UCSD-AML1 (cell line): ENCODE data around the gene PHF12.
"Not testable (repeated sequence)": the region's sequence is repeated elsewhere in the genome, so short reads cannot be mapped to it uniquely, and the experiment has no call there.

Source experiments
- DNase-seq: peaks from one replicate; lab custom pipeline; 2025; ENCODE audit not compliant: unreplicated experiment; lab: John Stamatoyannopoulos, UW

PHF12 gene

DNA sequence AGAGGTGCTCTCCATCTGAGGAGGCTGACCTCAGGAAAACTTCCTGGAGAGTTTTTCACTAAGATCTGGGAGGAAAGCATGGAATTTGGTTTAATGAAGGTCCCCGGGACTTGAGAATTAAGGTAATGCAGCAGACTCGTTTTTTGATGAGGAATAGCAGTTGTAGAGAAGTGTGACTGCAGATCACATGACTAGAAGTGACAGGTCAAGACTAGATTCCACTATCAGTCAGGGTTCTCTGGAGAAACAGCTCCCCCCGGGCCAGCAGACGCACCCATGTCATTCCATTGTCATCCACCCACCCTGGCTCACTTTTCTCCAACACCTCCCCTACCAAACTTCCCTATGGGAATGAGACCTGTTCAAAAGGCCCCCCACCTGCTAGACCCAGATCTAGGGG lies 46.5 kb downstream of the PHF12 start:
- DNase-seq = no peak

DNA sequence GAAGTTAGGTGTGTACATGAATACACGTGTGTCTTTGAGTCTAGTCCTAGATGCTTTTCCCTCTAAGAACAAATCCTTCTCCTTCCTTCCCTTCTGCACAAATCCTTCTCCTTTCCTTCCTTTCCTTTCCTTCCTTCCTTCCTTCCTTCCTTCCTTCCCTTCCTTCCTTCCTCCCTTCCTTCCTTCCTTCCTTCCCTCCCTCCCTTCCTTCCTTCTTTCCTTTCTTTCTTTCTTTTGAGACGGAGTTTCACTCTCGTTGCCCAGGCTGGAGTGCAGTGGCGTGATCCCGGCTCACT lies 47.8 kb downstream of the PHF12 start:
- not testable (repeated sequence) for DNase-seq

DNA sequence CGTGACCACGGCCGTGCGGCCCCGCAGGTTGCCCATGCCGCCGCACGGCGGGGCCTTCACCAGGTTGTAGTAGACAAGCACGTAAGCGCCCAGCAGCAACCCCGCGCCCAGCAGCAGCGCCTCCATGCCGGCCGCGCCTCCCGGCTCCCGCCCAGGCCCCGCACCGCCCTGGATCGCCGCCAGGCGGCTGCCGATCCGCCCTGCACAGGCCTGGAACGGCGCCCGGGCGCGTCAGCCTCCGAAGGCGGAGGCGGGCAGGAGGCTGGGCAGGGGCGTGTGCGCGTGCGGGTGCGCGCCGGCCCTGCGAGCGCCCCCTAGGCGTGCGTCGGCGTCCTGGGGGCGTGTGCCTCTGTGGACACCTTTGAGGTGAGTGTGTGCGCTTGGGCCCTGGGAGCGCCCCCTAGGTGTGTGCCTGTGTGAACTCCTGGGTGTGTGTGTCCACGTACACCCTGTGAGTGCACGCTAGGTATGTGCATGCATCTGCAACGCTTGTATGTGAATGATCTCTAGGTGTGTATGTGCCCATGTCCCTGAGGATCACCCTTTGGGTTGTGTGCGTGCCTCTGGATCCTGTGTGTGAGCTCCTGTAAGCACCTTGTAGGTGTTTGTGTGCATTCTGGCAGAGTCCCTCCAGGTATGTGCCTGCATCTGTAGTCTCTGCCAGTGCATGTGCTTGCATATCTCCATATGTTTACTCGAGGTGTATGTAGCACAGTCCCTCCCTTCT lies 48.3 kb downstream of the PHF12 start, which contains the start of gene DHRS13:
Gene DHRS13, minus strand, starts transcription at position 261 of the 727 bp plus-strand sequence. Its CDS starts 135 bp downstream, at position 126.
- DNase-seq = peak; percentile 96

DNA sequence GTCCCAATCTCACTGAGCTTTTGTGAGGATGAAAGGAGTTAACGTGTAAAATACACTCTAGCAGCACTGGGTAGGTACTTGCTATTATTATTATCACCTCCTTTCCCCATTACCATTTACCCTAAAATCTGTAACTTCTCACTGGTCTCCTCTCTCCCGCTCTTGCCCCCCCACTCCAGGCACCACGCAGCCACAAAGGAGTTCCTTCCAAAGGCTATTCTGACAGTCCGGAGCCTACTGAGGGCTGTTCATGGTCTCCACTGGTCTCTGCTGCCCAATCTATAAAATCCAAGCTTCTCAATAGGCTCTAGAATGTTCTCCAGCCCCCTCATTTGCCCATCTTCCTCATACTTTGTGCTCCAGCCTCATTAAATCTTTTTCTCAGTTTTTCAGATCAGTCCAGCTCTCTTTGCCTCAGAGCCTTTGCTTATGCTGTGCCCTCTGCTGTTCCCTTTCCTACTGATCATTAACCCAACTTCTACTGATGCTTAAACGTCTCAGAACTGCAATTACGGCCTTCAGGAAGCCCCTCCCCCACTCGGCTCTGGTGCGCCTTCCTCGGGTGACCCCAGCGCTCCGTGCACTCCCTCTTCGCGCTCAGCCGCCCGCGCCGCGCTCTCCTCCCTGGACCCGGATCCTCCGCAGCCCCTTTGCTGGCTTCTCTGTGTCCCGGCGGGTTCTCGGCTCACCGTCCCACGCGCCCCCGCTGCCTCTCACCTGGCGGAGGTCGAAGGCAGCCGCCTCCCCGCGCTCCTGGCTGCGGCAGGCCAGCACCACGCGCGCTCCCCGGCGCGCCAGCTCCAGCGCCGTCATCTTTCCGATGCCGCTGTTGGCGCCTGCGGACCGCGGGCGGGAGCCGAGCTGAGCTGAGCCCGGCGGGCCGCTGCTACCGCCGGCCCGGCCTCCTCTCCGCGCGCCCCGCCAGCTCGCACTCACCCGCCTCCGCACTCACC lies 49.2 kb downstream of the PHF12 start:
- DNase-seq = peak; percentile 81

DNA sequence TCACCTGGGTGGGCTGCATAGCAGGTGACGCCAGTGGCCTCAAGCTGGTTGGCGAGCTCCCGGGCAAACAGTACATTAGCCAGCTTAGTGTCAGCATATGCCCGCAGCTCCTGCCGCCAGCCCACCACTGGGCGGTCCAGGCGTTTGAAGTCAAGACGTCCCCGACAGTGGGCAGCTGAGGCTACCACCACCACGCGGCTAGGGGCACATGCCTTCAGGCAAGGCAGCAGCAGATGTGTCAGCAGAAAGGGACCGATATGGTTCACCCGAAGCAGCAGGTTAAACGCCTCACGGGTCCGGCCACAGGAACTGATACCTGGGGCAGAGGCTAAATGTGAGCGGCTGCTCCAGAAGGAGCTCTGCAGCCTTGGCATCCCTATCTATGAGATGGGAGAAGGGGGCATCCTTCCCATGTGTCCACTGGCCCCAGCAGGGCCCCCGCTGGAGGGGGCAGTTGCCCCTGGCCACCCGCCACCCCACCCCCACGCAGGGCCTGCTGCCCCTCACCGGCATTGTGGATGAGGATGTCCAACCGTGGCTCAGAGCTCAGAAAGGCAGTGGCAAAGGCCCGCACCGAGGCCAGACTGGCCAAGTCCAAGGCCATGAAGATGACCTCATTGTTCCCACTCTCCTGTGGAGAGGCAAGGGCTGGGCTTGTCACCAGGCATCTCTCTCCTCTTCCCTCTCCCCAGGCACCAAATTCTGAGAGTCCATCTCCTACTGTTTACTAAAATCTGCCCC lies 50.2 kb downstream of the PHF12 start:
- no peak for DNase-seq

DNA sequence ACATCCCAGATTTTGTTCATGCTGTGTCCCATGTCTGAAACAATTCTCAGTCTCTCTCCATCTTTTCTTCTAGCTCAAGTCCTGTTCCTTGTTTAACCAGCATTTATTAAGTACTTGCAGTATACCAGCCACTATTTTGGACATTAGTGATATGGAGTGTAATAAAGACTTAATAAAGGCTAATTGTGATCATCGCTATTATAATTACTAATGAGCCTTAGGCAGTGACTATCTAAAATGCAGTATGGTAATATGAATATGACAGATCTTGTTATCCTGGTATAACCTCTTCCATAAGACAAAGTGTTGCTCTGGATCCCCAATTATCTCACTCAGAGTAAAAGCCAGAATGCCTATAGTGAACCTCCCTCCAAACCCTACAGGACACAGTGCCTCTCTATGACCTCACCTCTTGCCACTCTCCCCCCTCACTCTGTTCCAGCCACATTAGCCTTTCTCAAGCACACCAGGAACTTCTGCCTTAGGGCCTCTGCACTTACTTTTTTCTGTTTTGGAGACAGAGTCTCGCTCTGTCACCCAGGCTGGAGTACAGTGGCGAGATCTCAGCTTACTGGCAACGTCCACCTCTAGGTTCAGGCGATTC lies 52.0 kb downstream of the PHF12 start:
- no peak for DNase-seq

DNA sequence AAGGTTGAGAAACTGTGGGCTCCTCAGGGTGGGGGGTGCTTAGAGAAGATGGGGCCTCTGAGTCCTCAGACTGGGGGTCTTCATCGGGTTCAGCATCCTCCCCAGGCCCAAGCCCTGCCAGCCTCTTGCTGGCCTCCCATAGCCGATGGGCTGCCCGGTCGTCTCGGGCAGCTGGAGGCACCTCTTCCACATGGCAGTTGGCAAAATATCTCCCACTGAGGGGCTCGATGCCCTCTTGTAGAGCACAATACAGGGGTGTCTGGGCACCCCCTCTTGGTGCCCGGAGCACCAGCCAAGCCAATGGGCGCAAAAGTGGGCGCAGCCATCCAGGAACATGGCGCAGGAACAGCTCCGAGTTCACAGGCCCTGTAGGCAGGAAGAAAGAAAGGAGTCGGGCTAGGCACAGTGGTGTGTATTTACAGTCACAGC lies 52.8 kb downstream of the PHF12 start:
- no peak for DNase-seq

DNA sequence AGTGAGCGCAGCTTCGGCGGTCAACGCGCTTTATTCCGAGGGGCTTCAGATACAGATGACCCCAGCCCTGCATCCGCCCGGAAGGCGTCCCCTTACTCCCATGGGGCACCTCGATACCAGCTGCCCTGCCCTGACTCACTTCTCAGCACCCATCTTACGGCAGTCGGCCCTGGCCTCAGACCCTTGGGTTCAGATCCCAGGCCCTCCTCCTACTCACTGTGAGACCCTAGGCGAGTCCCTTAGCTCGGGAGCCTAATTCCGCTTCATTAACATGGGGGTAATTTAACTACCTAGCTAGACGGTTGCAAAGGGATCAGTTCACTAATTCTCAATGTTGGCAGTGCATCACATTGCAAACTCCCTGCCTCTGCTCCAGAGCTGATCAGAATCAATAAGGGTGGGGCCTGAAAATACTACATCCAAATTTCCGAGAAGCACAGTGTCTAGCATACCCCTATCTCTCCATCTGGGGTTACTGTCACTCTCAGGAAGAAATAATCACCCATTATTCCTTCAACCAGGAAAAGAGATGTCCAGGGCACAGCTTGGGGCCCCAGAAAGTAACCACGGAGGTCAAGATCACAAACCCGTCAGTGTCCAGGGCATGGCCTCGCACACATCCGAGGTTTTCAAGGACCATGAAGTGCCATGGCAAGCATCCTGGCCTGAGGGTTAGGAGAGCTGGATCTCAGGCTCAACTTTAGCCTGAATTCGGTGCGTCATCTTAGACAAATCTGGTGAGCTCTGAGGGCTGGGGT lies 53.4 kb downstream of the PHF12 start:
- no peak for DNase-seq

DNA sequence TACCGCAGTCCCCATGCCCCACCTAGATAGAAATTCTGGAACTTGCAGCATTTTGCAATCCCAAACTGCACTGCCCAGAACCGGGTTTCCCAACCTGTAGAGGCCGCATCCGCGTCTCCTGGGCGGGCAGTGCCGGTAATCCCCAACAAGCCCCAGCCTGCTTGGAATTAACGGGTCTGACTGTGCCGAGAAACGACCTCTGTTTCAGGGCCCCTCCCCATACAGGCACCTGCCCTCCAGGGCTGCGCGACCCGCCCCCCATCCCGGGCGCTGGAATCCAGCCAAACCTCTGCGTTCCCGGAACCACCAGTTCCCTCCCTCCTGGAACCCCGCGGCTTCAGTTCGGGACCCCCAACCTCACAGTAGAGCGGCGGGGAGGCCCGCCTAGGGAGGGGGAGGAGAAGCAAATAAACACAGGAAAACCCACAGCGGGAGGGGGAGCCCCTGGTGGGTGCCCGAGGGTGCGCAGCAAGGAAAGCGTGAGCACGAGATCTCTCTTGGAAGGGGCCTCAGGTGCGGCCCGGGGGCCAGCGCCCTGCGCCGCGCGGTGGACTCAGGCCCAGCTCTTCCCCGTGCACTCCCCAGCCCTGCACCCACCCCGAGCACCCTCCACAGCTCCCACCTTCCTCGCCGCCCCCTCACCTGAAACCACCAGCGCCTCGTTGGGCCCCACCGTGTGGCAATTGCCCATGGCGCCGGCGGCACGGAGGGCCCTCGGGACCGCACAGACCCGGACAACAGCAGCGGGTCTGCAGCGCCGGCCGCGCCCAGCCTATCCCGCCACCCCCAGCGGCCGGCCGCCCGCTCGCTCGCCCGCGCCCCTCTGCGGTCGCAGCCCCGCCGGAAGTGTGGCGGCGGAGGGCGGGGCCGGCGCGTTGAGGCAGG lies 54.2 kb downstream of the PHF12 start, which contains the start of gene FLOT2:
Gene FLOT2, minus strand, starts transcription at position 850 of the 885 bp plus-strand sequence. Its CDS starts 159 bp downstream, at position 691.
- peak; percentile 69 for DNase-seq

DNA sequence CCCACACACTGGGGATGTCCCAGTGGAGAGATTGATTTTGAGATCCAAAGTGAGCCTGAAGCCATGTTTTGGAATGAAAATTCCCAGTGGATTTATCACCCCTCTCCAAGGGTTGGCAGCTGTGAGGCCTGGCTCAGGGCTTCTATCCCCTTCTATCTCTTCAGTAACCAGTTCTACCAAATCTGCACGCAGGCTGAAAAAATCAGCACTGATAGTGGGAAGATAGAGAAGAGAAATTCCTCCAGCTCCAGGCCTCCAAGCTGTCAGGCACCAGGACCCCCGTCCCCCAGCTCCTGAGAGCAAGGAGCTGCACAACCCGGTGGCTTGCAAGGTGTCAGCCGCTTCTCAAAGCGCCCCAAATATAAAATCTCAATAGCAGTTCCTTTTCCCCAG lies 54.8 kb downstream of the PHF12 start:
- DNase-seq = no peak

DNA sequence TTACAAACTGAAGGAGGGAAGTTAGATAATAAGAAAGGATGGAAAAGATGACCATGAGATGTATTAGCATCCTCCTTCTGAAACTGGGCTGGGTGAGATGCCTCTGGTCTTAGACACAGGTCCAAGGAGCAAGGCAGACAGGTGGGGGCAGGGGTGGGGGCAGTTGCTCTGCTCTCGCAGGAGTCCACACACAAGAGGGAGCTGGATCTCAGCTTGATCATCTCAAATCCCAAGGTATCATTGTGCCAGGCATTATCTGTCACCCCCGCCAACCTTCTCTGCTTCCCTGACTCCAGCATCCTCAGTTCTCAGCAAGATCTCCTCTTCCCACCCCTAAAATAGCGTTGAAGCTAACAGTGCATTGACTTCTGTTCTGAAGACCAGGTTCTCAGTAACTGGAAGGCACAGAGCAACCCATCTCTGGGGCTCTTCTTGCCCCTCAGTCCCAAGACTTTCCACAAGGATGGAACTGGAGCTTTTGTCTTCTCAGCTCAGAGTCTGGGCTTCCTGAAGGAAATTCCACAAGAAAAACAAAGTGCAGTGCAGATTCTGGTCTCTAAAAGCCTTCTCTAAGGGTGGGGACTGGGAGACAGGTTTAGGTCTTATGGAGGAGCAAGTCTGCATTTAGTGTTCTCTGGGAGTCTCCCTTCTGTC lies 55.4 kb downstream of the PHF12 start:
- DNase-seq = no peak

DNA sequence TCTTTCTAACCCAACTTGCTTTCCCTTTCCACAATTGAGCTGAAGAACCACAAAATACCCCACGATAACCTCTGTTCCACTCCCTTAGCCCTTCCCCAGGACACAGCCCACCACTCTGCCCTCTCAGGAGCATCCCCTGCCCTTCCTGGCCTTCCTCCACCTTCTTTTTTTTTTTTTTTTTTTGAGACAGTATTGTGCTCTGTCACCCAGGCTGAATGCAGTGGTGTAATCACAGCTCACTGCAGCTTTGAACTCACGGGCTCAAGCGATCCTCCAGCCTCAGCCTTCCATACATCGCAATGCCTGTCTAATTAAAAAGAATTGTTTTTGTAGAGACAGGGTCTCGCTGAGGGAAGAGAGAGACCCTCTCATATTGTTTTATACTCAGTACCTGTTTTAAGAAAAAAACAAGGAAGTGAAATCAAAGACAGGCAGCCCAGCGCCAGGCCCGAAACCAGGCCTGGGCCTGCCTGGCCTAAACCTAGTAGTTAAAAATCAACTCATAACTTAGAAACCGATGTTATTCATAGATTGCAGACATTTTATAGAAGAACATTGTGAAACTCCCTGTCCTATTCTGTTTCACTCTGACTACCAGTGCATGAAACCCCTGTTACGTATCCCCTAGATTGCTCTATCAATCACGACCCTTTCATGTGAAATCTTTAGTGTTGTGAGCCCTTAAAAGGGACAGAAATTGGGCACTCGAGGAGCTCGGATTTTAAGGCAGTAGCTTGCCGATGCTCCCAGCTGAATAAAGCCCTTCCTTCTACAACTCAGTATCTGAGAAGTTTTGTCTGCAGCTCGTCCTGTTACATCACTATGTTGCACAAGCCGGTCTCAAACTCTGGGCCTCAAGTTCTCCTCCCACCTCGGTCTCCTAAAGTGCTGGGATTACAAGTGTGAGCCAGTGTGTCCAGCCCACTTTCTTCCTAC lies 57.8 kb downstream of the PHF12 start:
- DNase-seq = not testable (repeated sequence)

DNA sequence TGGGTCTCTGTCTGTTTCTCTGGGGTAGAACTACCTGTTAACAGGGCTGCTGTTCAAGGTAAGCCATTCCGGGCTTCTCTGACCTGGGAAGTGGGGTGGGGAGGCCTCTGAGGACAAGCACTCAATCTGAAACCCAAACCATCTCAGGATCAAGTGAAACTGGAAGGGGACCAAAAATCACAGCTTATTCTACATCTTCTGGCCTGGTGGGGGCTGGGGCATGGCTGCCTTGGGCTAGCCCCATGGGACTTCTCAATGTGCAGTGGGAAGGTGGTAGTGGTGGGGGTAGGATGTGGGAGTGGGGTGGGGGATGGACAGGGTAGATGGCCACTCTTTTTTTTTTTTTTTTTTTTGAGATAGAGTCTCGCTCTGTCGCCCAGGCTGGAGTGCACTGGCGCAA lies 59.3 kb downstream of the PHF12 start:
- DNase-seq = no peak

DNA sequence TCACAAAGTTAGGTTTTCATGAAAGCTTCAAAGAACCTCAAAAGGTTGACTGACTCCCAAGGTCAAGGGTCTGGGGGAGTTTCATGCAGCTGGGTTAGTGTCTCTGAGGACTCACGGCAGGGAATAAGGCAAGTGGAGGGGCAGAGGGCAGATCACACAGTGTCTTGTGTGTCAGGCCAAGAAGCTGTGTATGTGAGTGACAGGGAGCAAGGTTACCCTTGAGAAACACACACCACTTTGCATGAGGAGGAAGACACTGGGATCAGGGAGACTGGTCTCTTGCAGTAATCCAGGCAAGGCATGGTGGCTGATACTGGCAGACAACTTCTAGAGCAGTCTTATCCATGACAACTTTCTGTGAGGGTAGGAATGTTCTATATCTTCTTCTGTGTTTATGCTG lies 60.1 kb downstream of the PHF12 start:
- no peak for DNase-seq

DNA sequence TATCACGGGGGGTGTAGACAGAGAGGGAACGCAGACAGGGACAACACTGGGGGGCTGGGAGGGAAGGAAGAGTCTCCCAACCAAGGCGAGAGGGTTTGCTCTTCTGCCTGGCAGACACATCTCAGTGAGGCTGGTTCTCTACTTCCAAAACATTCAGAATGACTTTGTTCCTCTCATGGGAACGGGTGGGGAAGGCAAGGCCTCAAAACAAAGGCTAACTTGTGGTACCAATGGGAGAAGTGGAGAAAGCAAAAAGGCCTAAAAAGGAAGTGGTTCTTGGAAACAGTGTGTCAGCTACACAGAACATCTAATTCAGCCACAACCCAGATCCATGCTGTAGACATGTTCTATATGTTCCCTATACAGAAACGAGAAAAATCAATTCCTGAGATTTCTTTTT lies 61.3 kb downstream of the PHF12 start:
- no peak for DNase-seq

DNA sequence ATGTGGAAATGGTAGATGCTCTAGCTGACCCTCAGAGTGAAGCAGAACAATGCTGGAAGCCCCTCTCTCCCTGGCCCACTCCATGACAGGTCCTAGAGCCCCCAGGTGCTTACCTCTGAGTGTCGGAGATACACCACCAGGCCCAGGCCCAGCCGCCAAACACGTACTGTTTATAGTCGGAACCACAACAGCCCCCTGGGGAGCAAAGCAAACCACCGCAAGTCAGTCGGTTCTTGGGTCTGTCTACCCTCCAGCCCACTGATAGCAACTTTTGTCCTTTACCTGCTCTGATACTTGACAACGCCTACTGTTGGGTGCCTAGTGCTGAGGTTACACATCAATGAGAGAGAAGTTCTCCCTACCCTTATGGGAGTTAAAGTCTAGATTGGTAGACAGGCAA lies 62.5 kb downstream of the PHF12 start:
- DNase-seq = no peak

DNA sequence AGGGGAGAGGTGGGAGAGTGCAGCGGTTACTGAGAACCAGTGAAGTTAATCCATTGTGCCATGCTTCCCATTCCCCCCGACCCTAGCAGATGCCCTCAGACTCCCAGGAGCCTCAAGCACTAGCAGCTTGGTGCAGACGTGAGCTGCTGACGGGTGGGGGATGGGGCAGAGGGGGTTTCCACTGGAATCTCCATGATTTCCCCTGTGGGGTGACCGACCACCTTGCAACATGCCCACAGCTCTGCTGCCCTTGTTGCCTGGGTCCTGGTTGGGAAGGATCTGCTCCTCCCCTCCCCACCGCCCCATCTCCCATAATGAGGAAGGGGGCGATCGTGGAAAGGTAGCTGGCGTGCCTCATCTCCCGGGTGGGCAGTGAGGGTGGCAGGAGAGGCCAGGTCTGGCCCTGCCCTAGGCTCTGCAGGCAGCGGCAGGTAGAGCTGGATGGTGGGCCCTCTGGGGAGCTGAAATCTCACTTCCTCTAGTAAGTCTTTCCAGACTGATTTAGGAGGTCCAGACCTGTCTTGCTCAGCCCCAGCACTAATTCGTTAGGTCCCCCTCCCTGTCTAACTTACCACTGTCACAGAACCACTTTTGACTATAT lies 63.3 kb downstream of the PHF12 start:
- no peak for DNase-seq
